ENCODE data around the gene CAPN13. TPM values are rescaled to one million over a fixed set of nuclear protein-coding genes. Genes with fewer than 3 reads are reported as not detected.

Gene CAPN13
- not detected in 2 replicates for polyA plus RNA-seq (2012; rRNA removed)
- polyA plus RNA-seq (2012; cell fraction: cytosol; rRNA removed) = 0.12 TPM in 1 of 2 replicates, not detected in the other
- 0.11 and 0.15 TPM in 2 replicates for polyA plus RNA-seq (2012; cell fraction: nucleus; rRNA removed)

GRCh38 chr2:30807249-30807648, at the start of gene CAPN13:
CAPN13 (minus strand) TSS chr2:30807446; CDS start chr2:30787325, 20,121 bp downstream.
- Histone ChIP-seq H3K4me3 (ENCODE audit: low read depth in 2 of 2, low read length in 1 of 2) (no peak within 1 kb of the TSS), H3K27me3 (ENCODE audit: insufficient read depth) (no peaks in the 10 kb centered on the region), H3K9me3 (no peaks in the 10 kb centered on the region), H4K20me1 (ENCODE audit: insufficient read depth) (no peaks in the 10 kb centered on the region), H3K79me2 (ENCODE audit: insufficient read depth) (no peaks in the 10 kb centered on the region), H3K9ac (no peak within 1 kb of the TSS), H3K4me1 (ENCODE audit: control insufficient read depth in 1 of 2, insufficient read depth in 2 of 2, low read depth in 1 of 2, low read length in 1 of 2) (no peaks in the 10 kb centered on the region; a peak in 1 of 4 replicates), H3K4me2 (no peak within 1 kb of the TSS), H3K36me3 (replicated peaks in 1 of 2; ENCODE audit: control insufficient read depth in 1 of 2, insufficient read depth in 2 of 2, low read length in 1 of 2) (no peaks in the 10 kb centered on the region), H3K27ac (ENCODE audit: low read depth in 2 of 2, low read length in 1 of 2) (no peak within 1 kb of the TSS), H3K9me2 (no peaks in the 10 kb centered on the region), H3F3A (replicated peaks; ENCODE audit: insufficient read depth) (no peaks in the 10 kb centered on the region), H2AFZ (ENCODE audit: low read depth) (no peak within 1 kb of the TSS)
- no peak for DNase-seq
- CTCF ChIA-PET = interaction anchor here (1.3 to 3.3 kb wide), 3 partner anchors 10 to 363 kb away, joined by 3 to 10 read pairs (median 5); no protein-coding TSS in a partner anchor
- POLR2A ChIA-PET = no interaction called here
- TF ChIP-seq NRF1 (IDR thresholded peaks at IDR 0.05; ENCODE audit: low read depth, low read length) (no peak), NFIC (IDR thresholded peaks at IDR 0.05; ENCODE audit: borderline replicate concordance) (no peak), USF1 (IDR thresholded peaks at IDR 0.05; ENCODE audit: borderline replicate concordance, low read depth) (no peak), IRF3 (IDR thresholded peaks at IDR 0.05; ENCODE audit: low read depth, low read length) (no peak), FOSL2 (IDR thresholded peaks at IDR 0.05; ENCODE audit: borderline replicate concordance, low read depth) (no peak), EZH2phosphoT487 (IDR thresholded peaks at IDR 0.05; ENCODE audit: borderline replicate concordance, low read depth) (no peak), FOXJ3 (CRISPR knock-in tag; IDR thresholded peaks at IDR 0.05) (no peak), MEF2A (IDR thresholded peaks at IDR 0.05; ENCODE audit: borderline replicate concordance, low read depth) (no peak), ELF1 (IDR thresholded peaks at IDR 0.05) (no peak), TEAD4 (IDR thresholded peaks at IDR 0.05; ENCODE audit: borderline replicate concordance, insufficient read depth) (no peak), RXRA (IDR thresholded peaks at IDR 0.05; ENCODE audit: borderline replicate concordance, low read depth) (no peak), TAF1 (IDR thresholded peaks at IDR 0.05; ENCODE audit: borderline replicate concordance, low read depth, low read length) (no peak), FOXM1 (IDR thresholded peaks at IDR 0.05; ENCODE audit: low read depth) (no peak), SIN3A (IDR thresholded peaks at IDR 0.05; ENCODE audit: borderline replicate concordance, low read depth, low read length) (no peak), RAD21 (IDR thresholded peaks at IDR 0.05; ENCODE audit: low read length) (no peak), CHD2 (IDR thresholded peaks at IDR 0.05; ENCODE audit: low read length, partially characterized antibody) (no peak), JUND (IDR thresholded peaks at IDR 0.05) (no peak), MXI1 (IDR thresholded peaks at IDR 0.05; ENCODE audit: low read depth, low read length) (no peak)
- WGBS (ENCODE audit: low lambda C conversion rate) = 33% methylated on average over 6 of the region's 6 CpGs

- H2AFZ ChIP-seq (ENCODE audit: low read depth) = no peak overlapping the region
- TF ChIP-seq MXI1 (IDR thresholded peaks at IDR 0.05; ENCODE audit: low read depth, low read length) (no peak), FOSL2 (IDR thresholded peaks at IDR 0.05; ENCODE audit: borderline replicate concordance, low read depth) (no peak), RFX5 (IDR thresholded peaks at IDR 0.05; ENCODE audit: low read length) (no peak), REST (IDR thresholded peaks at IDR 0.05; ENCODE audit: low read depth, low read length) (no peak), CHD2 (IDR thresholded peaks at IDR 0.05; ENCODE audit: low read length, partially characterized antibody) (no peak), GABPA (IDR thresholded peaks at IDR 0.05; ENCODE audit: low read depth) (no peak)
Measured at GRCh38 chr2:30847841-30848240, 40.6 kb upstream of the CAPN13 start.

More at GRCh38 chr2:30847841-30848240, 40.6 kb upstream of the CAPN13 start:
- Histone ChIP-seq H4K20me1 (ENCODE audit: insufficient read depth) (no peaks in the 10 kb centered on the region), H3K36me3 (replicated peaks in 1 of 2; ENCODE audit: control insufficient read depth in 1 of 2, insufficient read depth in 2 of 2, low read length in 1 of 2) (no peaks in the 10 kb centered on the region), H3K9me2 (no peaks in the 10 kb centered on the region), H3K9me3 (no peaks in the 10 kb centered on the region), H3K27me3 (ENCODE audit: insufficient read depth) (no peaks in the 10 kb centered on the region), H3K4me3 (ENCODE audit: low read depth in 2 of 2, low read length in 1 of 2) (no peak overlapping the region), H3F3A (replicated peaks; ENCODE audit: insufficient read depth) (no peaks in the 10 kb centered on the region), H3K9ac (no peak overlapping the region), H3K79me2 (ENCODE audit: insufficient read depth) (no peaks in the 10 kb centered on the region), H3K4me1 (ENCODE audit: control insufficient read depth in 1 of 2, insufficient read depth in 2 of 2, low read depth in 1 of 2, low read length in 1 of 2) (no peaks in the 10 kb centered on the region), H3K27ac (ENCODE audit: low read depth in 2 of 2, low read length in 1 of 2) (no peak overlapping the region), H3K4me2 (no peak overlapping the region)
- no peak for DNase-seq
- ChIA-PET POLR2A (no interaction called here), CTCF (interaction anchor here (2.7 kb wide), 1 partner anchor 14 kb away, joined by 22 read pairs; no protein-coding TSS in a partner anchor)

Measured in SK-N-SH (cell line).